ENCODE data around the gene PINLYP.

DNA sequence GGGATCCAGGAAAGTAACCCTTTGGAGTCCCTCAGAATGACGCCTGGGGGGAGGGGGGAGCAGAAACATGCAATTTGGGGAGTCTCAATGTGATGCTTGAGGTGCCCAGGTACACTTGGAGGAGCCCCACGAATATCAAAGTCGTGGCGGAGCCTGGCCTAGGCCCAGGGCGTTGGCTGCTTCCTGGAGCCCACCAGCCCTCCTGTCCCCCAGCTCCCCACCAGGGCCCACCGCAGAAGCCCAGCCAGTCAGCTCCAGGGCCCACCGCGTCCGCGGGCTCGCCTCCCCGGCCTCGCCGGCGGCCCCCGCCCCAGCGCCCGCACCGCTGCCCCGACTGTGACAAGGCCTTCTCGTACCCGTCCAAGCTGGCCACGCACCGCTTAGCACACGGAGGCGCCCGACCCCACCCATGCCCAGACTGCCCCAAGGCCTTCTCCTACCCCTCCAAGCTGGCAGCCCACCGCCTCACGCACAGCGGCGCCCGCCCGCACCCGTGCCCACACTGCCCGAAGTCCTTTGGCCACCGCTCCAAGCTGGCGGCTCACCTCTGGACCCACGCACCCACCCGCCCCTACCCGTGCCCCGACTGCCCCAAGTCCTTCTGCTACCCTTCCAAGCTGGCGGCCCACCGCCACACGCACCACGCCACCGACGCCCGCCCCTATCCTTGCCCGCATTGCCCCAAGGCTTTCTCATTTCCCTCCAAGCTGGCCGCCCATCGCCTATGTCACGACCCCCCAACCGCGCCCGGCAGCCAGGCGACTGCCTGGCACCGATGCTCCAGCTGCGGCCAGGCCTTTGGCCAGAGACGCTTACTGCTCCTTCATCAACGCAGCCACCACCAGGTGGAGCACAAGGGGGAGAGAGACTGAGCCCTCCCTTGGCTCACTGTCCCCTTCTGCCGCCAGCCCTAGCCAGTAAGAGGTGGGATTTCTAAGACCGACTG lies 40.5 kb upstream of the PINLYP start:
- TF ChIP-seq, protein P1, sequence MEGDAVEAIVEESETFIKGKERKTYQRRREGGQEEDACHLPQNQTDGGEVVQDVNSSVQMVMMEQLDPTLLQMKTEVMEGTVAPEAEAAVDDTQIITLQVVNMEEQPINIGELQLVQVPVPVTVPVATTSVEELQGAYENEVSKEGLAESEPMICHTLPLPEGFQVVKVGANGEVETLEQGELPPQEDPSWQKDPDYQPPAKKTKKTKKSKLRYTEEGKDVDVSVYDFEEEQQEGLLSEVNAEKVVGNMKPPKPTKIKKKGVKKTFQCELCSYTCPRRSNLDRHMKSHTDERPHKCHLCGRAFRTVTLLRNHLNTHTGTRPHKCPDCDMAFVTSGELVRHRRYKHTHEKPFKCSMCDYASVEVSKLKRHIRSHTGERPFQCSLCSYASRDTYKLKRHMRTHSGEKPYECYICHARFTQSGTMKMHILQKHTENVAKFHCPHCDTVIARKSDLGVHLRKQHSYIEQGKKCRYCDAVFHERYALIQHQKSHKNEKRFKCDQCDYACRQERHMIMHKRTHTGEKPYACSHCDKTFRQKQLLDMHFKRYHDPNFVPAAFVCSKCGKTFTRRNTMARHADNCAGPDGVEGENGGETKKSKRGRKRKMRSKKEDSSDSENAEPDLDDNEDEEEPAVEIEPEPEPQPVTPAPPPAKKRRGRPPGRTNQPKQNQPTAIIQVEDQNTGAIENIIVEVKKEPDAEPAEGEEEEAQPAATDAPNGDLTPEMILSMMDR (IDR thresholded peaks at IDR 0.05): peak; percentile 47 to 58 (median 50)
- TF ChIP-seq POLR2A (IDR thresholded peaks at IDR 0.05): no peak

Data from right lobe of liver (tissue), 4 donors.